GM18517 (cell line): Measurements from ENCODE around the gene FCHSD2.
"Not testable (repeated sequence)": the region's sequence is repeated elsewhere in the genome, so short reads cannot be mapped to it uniquely, and the experiment has no call there.

Experiments
- ATAC-seq: cut with Tn5 transposase; IDR thresholded peaks from one replicate; pipeline ENCODE4 v1.9.1; 2021; ENCODE audit warnings: mild to moderate bottlenecking, moderate library complexity; ENCODE audit not compliant: unreplicated experiment

The FCHSD2 gene

DNA sequence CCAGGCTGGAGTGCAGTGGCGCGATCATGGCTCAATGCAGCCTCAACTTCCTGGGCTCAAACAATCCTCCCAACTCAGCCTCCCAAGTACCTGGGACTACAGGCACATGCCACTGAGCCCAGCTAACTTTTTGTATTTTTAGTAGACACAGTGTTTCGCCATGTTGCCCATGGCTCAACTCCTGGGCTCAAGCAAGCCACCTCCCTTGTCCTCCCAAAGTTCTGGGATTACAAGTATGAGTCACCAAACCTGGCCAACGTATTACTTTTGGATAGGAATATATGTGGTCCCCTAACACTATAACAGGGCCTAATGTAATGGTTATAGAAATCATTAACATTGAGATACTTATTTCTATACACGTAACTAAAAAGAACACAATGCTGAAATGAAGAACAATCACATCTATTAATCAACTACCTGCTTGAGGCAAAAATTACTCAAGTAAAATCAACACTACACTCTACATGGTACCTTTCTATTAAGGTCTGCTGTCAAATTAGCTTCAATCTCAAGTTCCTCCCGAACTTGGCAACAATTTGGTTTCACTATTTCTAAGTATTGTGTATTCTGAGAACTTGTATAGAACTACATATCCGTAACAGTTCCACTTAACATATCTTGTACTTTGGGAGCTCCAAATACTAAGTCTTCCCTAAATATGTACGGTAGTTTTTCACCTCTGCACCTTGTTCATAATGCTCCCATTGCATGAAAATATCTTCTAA, 124.9 kb downstream of the FCHSD2 start:
- no peak for ATAC-seq

DNA sequence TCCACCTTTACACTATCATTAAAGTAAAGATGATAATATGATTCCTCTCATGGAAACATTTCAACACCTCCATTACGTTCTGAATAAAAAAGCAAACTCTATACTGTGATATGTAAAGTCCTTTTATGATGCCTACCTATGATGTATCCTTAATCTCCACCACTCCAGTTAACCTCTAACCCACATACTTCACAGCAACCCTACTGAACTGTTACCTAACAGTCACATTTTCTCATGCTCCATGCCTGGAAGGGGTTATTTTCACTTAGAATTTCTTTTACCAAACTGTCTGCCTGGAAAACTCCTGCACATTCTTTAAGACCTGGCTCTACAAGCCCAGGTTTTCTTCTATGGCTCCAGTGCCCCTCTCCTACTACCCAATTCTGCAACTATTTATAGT, 129.1 kb downstream of the FCHSD2 start:
- ATAC-seq: no peak

DNA sequence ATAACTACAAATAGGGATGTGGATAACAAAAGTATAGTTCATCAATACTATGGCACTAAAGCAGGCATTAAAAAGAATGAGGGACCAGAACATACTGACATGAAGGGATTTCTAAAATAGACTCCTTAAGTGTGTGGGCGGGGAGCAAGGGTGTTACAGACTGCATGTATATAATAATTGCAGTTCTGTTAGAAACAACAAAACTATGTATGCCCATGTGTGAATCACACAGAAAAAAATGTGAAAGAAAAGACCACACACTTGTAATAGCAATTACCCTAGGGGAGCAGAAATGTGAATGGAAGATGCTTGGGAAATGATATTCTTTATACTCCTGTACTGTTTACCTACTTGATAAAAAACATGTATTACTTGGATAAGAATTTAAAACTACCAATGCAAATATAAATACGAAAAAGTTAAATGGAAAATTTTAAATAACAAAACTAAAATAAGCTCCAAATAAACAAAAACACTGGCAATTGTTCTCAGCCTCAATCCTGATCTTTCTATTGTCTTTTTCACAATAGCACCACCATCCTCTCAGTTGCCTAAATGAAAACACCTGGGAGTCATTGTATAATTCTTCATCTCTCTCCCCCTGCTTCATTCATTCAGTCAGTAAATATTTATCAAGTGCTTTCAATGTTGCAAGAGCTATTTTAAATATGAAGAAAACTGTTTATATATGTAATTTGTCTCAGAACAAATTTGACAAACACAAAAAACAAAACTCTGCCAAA, 129.8 kb downstream of the FCHSD2 start:
- no peak for ATAC-seq

DNA sequence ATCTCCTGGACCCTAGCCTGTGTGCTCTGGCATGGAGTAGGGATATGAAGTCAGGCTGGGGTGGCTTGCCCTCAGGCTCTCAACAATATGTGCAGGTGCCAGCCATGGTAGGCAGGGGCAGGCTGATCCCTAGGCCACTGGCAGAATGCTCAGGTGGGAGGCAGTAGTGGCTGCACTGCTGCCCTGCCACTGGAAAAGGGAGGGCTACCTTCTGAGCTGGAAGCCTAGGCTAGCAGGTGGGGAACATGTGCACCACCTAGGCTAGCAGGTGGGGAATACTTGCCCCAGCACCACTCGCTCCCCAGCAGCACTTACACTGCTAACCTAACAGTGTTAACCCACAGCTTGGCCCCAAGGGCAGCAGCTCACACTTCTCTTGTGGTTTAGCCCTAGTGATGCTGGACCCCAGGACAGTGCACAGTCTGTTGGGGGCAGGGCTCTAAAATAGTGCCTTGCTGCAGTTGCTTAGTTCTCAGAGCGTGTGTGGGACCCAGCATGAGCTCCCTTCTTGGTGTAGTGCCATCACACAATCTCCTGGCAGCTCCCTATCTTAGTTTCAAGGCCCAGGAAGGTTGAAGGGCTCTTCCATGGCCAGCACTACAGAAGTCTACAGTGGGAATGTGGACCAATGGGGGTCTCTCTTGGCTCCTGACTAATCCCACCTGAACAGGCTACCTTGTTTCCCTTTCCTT, 130.8 kb downstream of the FCHSD2 start:
- no peak for ATAC-seq

DNA sequence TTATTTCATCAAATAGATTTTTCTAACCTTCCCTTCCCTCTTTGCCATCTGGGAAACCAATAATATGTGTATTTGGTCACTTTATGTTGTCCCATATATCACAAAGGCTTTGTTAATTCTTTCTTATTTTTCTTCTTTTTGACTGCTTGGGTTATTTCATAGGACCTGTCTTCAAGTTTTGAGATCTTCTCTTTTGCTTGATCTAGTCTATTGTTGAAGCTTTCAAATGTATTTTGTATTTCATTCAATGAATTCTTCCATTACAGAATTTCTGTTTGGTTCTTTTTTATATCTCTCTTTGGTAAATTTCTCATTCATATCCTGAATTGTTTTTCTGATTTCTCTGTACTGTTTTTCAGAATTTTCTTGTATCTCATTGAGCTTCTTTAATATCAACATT, 132.1 kb downstream of the FCHSD2 start:
- ATAC-seq: no peak

DNA sequence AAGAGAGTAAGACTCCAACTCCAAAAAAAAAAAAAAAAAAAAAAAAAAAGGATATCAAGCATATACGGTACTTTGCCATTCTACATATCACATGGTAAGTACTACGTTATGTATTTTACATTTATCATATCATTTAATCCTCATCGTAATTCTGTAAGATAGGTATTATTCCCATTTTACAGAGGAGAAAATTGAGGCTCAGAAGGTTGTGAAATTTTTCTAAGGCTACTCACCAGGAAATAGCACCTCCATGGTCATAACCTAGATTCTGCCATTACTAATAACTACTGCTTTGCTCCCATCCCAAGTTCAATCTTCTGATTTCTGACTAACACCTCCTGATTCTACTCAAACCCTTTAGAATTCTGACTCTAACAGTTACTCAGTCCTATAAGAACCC, 138.0 kb downstream of the FCHSD2 start:
- ATAC-seq: no peak

DNA sequence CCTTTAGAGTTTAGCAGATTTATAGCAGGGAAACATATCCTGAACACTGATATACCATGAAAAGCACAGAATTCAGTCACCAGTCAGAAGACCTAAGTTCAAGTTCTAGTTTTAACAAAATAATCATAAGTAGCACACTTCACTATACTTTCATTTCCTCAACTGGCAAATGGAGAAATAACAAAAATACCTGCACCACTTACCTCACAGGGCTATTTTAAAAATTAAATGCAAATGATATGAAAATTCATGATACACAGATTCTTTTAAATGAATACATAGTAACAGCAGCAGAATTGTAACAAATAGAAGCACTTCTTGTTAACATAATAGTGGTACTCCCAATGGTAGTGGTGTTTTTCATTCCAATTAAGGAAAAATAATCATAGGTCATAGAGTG, 139.0 kb downstream of the FCHSD2 start:
- no peak for ATAC-seq

DNA sequence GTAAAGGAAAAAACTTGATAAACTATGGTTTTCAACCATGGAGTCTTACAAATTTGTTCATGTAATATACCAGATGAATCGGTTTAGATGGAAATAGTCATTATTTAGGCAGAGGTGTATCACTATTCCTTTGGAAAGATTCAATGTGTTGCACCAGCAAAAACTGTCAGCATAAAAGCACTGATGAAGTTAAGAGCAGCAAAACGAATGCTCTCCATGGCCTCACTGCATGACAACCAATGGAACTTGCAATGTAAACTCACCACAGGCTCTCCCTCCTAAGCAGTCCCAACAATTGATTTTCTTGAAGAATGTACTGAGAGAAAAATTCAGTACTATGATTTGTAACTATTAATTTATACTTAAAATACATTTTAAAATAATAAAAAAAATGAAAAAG, 139.9 kb downstream of the FCHSD2 start:
- ATAC-seq: no peak

DNA sequence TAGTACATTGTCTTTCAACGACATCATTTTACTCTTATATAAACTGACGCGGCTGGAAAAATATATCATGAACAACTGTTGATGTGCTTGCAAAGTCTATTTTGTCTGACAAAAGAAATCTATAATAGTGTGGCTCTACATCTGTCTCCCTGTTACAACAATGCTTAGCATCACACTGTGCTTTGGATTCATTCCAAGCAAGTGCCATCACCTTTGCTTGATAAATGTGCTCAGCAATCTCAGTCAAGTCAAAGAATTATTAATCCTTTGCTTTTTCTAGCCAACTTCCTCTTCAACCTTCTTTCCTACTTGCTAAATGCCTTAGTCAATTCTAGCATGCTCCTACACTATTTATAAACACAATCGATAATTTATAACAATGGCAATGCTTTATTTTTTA, 140.5 kb downstream of the FCHSD2 start:
- ATAC-seq: no peak

DNA sequence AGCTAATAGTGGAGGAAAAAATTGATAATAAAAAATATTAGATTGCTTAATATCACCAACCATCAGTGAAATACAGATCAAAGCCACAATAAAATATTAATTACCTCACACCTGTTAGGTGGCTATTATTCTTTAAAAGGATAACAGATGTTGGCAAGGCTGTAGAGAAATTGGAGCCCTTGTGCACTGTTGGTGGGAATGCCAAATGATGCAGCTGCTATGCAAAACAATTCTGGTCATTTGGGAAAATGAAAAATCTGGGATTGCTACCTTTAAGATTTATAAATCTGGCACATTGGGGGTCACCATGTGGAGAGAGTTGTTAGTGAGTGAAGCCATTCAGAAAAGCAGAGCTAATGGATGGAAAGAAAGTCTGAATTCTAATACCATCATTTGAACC, 143.4 kb downstream of the FCHSD2 start:
- no peak for ATAC-seq

DNA sequence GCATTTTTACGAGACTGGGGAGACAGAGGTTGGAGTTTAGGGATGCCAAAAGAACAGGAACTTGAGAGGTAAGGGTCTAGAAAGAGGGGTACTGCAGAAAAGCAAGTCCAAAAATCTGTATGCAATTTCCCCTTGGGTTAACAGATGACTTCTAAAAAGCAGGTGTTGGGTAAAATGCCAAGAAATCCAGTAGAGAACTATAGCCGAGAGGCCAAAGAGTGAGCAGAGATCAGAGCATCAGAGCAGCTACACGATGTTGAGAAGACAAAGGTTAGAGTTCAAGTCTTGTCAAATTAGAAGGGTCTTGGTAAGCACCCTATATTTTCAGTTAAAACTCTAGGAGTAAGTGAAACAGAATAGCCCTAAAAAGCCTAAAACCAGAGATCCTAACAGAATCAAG, 145.2 kb downstream of the FCHSD2 start:
- ATAC-seq: no peak

DNA sequence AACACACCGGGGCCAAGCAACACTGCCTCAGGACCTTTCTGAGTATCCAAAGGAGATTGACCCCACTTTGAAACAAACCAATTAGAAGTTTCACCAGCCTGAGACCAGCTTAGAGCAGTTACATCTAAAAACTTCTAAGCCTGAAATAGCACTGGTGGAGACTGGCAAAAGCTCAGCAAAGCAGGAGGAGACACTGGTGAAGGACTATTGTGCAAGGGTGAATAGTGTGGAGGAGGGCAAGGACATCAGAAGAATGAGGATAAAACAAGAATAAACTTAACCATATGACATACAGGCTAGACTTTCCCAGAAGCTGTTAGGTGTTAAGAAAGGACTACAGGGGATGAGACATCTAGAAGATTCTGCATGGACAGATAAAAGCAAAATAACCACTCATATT, 152.4 kb downstream of the FCHSD2 start:
- ATAC-seq: no peak

DNA sequence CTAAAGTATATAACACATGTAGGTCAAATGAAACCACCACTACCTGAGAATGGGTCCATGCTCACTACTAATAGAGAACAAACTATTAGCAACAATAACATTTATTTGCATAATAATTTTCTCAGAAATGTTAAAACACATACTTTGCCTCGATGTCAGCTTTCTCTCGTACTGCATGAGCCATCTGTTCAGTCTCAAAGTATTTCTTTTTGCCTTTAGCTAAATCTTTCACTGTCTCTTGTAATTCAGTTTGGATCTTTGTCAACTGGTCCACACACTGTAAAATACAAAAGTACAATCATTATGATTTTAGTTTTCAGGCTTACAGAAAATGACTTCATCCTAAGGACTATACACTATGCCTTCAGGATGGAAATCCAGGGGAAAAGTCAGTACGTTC, 153.3 kb downstream of the FCHSD2 start:
- no peak for ATAC-seq

DNA sequence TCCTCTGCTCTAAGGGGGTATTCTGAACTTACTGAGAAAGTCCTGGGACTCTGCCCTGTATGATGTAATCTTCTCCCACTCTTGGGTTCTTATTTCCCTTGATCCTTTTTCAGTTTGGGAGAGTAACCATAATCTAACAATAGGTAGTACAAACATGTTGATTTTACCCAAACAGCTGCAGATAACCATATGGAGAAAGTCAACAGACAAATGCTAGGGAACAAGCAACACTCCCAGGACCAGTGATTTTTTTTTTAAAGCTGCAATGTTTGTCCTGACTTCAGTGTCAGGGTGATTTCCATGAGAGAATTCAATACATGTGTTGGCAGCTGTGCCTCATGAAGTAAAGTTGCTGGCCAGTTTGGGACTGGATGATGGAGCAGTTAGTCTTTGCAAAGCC, 156.5 kb downstream of the FCHSD2 start:
- ATAC-seq: no peak

DNA sequence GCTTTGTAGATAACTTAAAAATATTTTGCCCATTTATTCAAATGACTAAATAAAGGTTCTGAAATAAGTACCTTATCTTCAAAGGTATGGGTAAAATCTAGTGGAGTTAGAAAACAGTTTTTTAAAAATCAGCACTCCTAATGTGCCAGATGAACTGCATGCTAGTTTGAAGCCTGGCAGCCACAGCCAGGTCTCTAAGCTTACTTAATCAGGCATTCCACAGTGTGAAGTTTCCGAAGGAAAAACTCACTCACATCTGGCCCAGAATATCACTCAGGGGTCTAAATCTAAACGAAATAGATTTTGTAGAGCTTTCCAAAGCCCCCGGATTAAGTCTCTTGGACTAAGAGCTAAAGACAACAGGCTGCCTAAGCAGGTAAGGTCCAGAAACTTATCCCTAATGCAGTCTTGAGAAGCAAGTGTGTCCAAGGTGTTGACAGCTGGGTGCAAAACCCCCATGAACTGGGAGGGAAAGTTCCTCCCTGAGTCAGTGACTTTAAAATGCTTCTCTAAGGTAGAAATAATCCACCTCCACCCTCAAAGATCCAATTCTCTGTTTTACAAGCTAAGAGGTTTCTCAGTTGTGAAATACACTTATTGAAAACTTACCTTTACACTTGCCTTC, 157.6 kb downstream of the FCHSD2 start:
- no peak for ATAC-seq

DNA sequence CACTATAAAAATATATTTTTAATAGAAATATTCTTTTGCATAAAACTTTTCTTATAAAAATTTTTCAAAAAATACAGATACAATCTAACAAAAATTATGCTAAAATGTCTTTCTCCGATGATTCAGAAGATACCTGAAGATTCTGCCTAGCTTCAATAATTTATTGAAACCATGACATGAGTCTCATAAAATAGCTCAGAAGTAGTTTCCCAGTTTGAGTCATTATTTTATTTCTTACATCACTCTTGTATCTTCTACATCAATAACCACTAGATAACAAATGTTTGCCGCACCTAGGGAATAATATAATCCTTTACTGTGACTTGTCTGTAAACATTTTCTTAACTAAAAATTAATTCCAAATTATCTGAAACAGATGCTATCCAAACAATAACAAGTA, 158.6 kb downstream of the FCHSD2 start:
- no peak for ATAC-seq

DNA sequence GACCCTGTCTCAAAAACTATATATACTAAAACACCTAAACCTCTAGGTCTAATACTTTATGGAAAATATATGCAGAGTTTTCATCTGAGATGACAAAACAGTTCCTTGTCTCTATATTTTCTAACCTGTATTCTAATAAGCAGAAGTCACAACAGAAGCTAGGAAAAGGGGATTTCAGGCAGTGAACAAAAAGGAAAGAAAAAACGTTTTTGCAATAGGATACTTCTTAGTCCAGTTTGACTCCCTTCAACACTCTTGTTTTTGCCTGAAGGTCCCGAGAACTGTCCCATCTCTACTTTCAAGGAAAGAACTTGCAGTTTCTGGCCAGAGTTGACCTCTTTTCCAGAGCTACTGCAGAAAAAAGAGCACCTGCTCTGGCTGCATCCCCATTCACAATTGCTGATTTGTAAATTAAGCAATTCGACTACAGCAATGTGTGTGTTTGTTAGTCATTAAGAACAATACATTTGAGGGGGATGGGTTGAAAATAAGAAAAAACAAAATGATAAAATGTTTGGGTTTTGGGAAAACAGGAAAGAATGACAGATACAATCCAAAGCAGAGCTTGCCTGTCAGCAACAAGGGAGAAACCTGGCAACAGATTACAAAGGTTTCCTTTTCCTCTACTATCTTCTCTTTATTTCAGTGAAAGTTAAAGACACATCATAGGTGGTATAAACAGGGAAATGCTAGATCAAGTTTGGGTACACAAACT, 160.0 kb downstream of the FCHSD2 start:
- no peak for ATAC-seq

DNA sequence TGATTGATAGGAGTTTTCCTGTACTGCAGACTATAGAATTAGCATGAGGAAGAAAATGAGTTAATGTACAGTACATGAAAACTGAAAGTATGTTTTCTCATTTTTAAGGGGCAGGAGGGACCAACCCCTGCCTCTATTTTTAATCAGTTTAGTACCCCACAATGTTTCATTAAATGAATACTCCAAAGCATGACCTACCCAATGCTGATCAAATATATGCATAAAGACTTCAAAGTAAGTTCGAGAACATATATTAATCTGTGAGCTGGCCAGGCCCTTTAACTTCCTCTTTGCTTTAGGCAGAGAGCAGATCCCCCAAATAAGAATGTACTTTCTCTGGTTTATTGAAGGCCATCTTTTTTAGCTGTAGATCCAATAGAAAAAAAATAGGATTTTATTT, 161.0 kb downstream of the FCHSD2 start:
- no peak for ATAC-seq

DNA sequence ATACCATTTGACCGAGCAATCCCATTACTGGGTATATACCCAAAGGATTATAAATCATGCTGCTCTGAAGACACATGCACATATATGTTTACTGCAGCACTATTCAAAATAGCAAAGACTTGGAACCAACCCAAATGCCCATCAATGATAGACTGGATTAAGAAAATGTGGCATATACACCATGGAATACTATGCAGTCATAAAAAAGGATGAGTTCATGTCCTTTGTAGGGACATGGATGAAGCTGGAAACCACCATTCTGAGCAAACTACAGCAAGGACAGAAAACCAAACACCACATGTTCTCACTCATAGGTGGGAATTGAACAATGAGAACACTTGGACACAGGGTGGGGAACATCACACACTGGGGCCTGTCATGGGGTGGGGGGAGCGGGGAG, 164.3 kb downstream of the FCHSD2 start:
- not testable (repeated sequence) for ATAC-seq

DNA sequence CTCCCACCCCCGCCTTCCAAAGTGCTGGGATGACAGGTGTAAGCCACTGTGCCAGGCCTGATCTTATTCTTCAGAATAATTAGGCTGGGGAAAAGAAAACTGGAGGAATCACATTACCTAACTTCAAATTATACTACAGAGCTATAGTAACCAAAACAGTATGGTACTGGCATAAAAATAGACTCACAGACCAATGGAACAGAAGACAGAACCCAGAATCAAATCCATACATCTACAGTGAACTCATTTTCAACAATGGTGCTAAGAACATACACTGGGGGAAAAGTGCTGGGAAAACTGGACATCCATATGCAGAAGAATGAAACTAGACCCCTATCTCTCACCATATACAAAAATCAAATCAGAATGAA, 165.6 kb downstream of the FCHSD2 start:
- ATAC-seq: not testable (repeated sequence)
